Right ventricle myocardium inferior (tissue), 1 donor: ENCODE measurements around the gene TYROBP. TPM values are rescaled to one million over a fixed set of nuclear protein-coding genes. Genes with fewer than 3 reads are reported as not detected.
"Not testable (repeated sequence)": the region's sequence is repeated elsewhere in the genome, so short reads cannot be mapped to it uniquely, and the experiment has no call there.

Source experiments
- ATAC-seq: fragments of 200-7000 bp; cut with Tn5 transposase; one replicate; pipeline ENCODE4 v1.9.1; 2020; ENCODE audit warnings: mild to moderate bottlenecking, moderate library complexity
- DNase-seq: peaks from one replicate; pipeline ENCODE4 v3.0.0; 2021; ENCODE audit errors: missing footprints
- intact Hi-C: fragments of 100-400 bp; cut with DNase I; formaldehyde crosslinking; loops from one replicate; pipeline ENCODE4 v1.11.0; 2022
- total RNA-seq: library from RNA; stranded (reverse); fragmentation: NEBNext Ultra II Directional; extraction: Animal tissue kit (Norgen Biotek cat#: 25700); gene quantifications from one replicate; pipeline ENCODE4 v1.2.1, GENCODE V29; 2021
- donor health status: DM: no; HTN: yes; CAD: no; lungs with severe emphysema.

TYROBP gene
- total RNA-seq, 1 donor from 2014 or later: 34.5 TPM

DNA sequence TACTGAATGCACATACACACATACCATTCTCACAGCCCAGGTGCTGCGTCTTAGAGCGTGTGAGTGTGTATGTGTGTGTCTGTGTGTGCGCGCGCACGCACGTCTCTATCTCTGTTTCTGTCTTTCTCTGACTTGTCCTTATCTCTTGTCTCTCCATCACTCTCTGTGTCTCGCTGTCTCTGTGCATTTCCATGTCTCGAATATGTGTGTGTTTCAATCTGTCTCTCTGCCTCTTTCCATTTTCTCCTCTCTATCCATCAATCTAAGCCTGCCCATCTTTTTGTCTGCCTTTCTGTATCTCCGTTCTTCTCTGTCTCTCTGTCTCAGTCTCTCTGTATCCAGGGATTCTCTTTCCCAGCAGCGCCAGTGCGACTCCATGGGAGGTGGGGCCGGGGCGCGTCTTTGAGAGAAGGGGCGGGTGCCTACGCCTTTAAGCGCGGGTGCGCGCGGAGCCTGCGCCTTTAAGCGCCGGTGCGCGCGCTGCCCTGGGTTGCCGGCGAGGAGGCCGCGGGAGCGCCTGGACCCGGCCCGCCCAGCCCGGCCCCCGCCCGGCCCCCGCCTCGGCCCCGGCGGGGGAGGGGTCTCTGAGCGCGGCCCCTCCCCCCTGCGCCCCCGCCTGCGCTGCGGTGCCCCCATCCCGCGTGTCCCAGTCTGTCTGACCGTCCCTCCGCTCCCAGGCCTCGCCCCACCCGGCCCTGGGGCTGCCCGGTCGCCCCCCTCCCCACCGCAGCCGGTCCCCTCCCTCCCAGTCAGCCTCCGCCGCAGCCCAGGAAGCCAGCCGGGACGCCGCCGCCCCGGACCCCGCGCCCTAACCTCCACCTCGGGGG, 28.0 kb upstream of the TYROBP start, which contains the start of gene LRFN3:
Gene LRFN3 (plus strand): TSS at position 464 of the 827 bp plus-strand sequence. CDS start 3,052 bp downstream, outside the sequence.
- intact Hi-C loops: loop anchor here (10.0 kb wide), 1 partner anchor 119 kb away; the partner anchor contains the start of genes THAP8 and WDR62
- ATAC-seq (peak; percentile 33), DNase-seq (peak; percentile 86)

DNA sequence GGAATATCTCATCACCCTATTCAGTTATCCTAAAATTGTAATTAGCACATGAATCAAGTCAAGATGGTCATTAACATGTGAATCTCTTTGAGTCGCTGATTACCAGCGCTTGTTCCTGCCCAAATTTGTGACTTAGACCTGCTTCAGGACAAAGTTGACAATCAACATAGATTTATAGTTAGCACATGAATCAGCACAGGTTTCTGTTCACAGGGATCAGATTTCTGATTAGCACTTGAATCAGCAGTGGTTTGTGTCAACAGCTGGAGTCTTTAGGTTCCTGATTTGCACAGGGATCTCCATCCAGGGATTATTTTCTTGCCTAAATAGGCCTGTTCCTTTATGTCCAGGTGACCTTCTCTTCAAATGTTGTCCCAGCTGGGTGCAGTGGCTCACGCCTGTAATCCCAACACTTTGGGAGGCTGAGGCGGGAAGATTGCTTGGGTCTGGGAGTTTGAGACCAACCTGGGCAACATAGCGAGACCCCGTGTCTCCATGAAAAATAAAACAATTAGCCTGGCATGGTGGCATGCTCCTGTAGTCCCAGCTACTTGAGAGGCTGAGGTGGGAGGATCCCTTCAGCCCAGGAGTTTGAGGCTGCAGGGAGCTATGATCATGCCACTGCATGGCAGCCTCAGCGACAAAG, 24.3 kb upstream of the TYROBP start:
- ATAC-seq (no peak), DNase-seq (no peak)
- intact Hi-C loops: loop anchor here (5.0 to 10.0 kb wide), 3 partner anchors 35 to 122 kb away; partner anchors contain the start of genes ALKBH6, THAP8 and WDR62

DNA sequence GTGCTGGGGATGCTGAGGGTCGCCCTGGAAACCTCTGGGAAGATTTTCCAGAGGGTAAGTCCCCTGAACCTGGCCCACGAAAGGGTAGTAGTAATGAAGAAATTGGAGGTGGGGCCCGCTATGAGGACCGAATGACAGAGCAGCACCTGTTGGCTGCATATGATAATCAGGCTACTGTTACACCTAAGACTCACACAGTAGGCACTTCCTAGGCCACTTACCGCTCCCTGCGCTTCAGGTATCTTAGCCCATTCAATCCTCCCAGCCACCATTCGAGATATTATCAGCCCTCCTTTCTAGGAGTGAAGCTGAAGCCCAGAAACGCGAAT, 23.7 kb upstream of the TYROBP start:
- no peak for DNase-seq
- no peak for ATAC-seq
- intact Hi-C loops: loop anchor here (1.0 to 10.0 kb wide), 7 partner anchors 35 to 237 kb away; partner anchors contain the start of genes ALKBH6, PSENEN, THAP8 and U2AF1L4

- intact Hi-C loops: loop anchor here (1.0 to 10.0 kb wide), 7 partner anchors 34 to 237 kb away; partner anchors contain the start of genes ALKBH6, PSENEN, THAP8 and U2AF1L4
- DNase-seq (peak; percentile 99), ATAC-seq (peak; percentile 100)
These were observed 23.2 kb upstream of the TYROBP start for GRCh38 chr19:35931161-35931873.

GRCh38 chr19:35929876-35930275, 21.8 kb upstream of the TYROBP start:
- ATAC-seq (no peak), DNase-seq (no peak)
- intact Hi-C loops: loop anchor here (2.0 to 10.0 kb wide), 4 partner anchors 33 to 235 kb away; partner anchors contain the start of genes ALKBH6, THAP8 and WDR62

GRCh38 chr19:35928507-35928906, 20.4 kb upstream of the TYROBP start:
- intact Hi-C loops: no loop called here
- ATAC-seq: no peak

DNA sequence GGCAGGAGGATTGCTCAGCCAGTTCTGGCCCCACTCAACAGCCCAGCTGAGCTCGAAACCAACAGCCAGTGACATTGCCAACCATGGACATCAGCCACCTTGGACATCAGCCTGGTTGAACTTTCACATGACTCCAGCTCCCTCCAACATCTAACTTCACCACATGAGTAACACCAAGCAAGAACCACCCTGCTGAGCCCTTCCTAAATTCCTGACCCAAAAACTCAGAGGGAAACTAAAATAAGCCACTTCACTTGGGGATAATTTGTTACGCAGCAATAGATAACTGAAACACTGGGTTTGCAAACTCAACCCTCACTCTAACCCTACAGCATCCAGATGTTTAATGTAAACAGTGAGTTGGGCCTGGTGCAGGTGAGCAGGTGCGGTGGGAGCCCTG, 17.4 kb upstream of the TYROBP start:
- DNase-seq (no peak), ATAC-seq (no peak)
- intact Hi-C loops: no loop called here

More at GRCh38 chr19:35928507-35928906, 20.4 kb upstream of the TYROBP start:
- no peak for DNase-seq

- ATAC-seq (no peak), DNase-seq (no peak)
- intact Hi-C loops: no loop called here
These were observed 12.9 kb upstream of the TYROBP start for GRCh38 chr19:35921012-35921411.

DNA sequence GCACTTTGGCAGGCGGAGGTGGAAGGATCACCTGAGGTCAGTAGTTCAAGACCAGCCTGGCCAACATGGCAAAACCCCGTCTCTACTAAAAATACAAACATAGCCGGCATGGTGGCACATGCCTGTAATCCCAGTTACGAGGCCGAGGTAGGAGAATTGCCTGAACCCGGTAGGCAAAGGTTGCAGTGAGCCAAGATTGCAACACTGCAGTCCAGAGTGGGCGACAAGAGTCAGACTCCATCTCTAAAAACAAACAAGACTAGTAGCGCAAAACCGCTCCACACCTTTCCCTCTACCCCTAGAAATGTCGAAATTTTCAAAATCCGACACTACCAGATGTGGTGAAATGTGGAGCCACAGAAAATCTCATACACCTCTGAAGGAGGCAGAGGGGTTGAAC, 11.2 kb upstream of the TYROBP start:
- DNase-seq (no peak), ATAC-seq (no peak)
- intact Hi-C loops: no loop called here

DNA sequence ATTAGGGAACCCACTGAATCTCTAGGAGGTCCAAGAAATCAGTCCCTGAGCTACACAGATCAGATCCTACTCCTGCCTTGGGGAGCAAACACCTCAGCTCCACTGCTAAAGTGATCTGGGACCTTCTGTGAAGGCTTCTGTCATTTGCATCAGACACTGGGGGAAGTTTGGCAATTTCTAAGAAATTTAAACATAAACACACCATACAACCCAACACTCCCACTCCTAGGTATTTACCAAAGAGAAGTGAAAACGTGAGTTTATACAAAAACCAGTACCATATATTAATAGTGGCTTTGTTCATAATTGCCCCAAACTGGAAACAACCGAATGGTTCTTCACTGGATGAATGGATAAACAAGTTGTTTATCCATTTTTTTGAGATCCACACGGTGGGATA, 7.3 kb upstream of the TYROBP start:
- ATAC-seq (no peak), DNase-seq (no peak)
- intact Hi-C loops: no loop called here

DNA sequence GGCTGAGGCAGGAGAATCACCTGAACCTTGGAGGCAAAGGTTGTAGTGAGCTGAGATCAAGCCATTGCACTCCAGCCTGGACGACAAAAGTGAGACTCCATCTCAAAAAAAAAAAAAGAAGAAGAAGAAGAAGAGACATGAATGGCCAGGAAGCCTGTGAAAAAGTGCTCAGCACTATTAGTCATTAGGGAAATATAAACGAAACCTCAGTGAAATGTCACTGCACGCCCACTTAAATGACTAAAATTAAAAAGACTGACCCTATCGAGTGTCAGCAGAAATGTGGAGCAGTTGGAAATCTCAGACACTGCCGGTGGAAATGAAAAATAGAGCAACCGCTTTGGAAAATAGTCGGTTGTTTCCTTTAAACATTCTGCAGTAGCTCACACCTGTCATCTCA, 5.5 kb upstream of the TYROBP start:
- ATAC-seq (no peak), DNase-seq (no peak)
- intact Hi-C loops: no loop called here

GRCh38 chr19:35911790-35912189, 3.7 kb upstream of the TYROBP start:
- intact Hi-C loops: no loop called here
- ATAC-seq (no peak), DNase-seq (no peak)

GRCh38 chr19:35911173-35911572, 3.1 kb upstream of the TYROBP start:
- DNase-seq (no peak), ATAC-seq (no peak)
- intact Hi-C loops: no loop called here

- intact Hi-C loops, DNase-seq, ATAC-seq: not testable (repeated sequence)
These were observed 2.3 kb upstream of the TYROBP start for GRCh38 chr19:35910355-35910754.

DNA sequence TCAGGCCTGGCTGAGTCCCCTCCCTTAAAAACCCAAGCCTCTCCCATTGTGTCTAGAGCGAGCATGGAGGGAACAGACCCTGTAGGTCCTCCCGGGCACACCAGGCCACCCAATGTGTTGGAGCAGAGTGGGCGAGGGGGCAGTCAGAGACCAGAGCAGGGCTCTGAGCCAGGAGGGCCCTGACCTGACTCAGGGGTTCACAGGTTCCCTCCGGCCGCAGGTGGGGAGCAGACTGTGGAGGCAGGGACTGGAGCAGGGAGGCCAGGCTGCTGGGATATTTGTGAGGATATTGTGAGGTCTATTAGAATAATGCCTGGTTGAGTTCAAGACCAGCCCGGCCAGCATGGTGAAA, 1.6 kb upstream of the TYROBP start:
- no peak for DNase-seq
- intact Hi-C loops: no loop called here
- no peak for ATAC-seq

DNA sequence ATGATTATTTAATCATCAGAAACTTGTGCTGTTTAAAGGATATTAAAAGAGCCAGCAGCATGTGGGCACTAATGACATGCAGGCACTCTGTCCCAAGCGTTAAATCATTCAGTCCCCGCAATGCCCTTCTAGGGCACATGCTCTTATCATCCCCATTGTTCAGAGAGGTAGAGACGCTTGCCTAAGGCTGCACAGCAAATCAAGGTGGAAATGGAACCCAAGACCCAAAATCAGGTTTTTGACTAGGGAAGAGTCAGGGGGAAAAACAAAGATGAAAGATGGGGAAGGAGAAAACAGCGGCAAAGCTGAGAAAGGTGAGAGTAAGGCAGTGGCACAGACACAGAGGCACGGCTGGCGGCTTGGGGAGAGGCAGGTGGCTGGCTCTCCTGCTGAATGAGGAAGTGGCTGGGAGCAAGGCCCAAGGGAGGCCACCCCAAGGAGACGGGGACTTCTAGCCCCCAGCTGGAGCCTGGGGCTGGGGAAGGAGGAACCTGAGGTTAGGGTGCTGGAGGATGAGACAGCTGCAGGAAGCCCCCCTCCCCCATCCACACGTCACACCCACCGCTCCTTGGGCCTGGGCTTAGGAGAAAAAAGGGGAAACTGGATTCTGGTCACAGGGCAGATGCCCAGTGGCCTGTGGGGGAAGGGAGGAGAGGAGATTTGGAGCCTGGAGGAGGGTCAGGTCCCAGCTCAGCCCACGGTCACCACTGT, 1.0 kb upstream of the TYROBP start:
- ATAC-seq (peak; percentile 91), DNase-seq (peak; percentile 95)
- intact Hi-C loops: no loop called here

GRCh38 chr19:35907377-35907745, 734 bp downstream of the TYROBP start:
- DNase-seq: no peak
- intact Hi-C loops: no loop called here
- ATAC-seq: no peak

DNA sequence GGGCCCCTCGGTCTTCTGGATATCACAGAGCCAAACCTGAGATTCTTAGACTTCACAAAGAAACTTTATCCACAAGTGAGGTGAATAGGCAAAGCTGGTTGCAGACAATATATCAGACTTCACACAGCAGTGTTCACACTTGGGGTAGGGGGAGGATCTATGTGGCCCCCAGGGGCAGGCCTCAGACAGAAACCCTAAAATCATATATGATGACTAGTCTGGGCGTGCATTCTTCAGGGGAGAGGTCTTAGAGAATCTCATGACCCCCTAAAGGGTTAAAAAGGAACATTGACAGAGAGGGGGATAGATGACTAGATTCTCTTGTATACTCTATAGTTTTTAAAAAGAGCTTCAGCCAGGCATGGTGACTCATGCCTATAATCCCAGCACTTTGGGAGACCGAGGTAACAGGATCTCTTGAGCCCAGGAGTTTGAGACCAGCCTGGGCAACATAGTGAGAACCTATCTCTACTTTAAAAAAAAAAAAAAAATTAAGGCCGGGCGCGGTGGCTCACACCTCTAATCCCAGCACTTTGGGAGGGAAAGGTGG, 2.8 kb downstream of the TYROBP start:
- intact Hi-C loops: no loop called here
- DNase-seq (no peak), ATAC-seq (no peak)
